Measurements from ENCODE around the gene ADD3. TPM values are rescaled to one million over a fixed set of nuclear protein-coding genes. Genes with fewer than 3 reads are reported as not detected.

ADD3 gene
- total RNA-seq, 1 donor, result 1,018 TPM

DNA sequence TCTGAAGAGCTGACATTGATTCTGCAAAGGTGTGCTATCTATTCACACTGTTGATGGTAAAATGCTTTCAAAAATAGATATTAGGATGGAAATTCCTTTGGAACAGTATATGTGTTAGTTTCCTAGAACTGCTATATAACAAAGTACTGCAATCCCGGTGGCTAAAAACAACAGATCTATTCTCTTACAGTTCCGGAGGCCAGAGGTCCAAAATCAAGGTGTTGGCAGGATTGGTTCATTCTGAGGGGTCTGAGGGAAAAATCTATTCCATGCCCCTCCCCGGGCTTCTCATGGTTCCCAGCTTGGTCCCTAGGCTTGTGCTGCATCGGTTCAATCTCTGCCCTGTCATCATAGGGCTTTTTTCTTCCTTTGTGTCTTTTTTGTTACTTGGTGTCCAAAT, 79.9 kb downstream of the ADD3 start:
- H3K4me2 ChIP-seq (ENCODE audit: insufficient read depth, low read length), result no peak overlapping the region
- no peak overlapping the region for H2AFZ ChIP-seq (ENCODE audit: low read length)
- peak; percentile 15 for DNase-seq (ENCODE audit: insufficient read length, low spot score, missing footprints)
- H4K20me1 ChIP-seq (ENCODE audit: insufficient read depth, low read length), result peaks cover 3% of the 10 kb centered on the region
- H3K4me3 ChIP-seq (ENCODE audit: insufficient read depth, low read length), result no peak overlapping the region
- H3K27ac ChIP-seq (ENCODE audit: low read depth, low read length), result no peak overlapping the region
- H3K9me3 ChIP-seq (ENCODE audit: low read depth, low read length), result no peaks in the 10 kb centered on the region
- H3K27me3 ChIP-seq (ENCODE audit: insufficient read depth, low read length), result no peaks in the 10 kb centered on the region
- H3K4me1 ChIP-seq (ENCODE audit: insufficient read depth, low read length), result peaks cover 11% of the 10 kb centered on the region
- no peaks in the 10 kb centered on the region for H3K36me3 ChIP-seq (ENCODE audit: insufficient read depth, low read length)
- peaks cover 38% of the 10 kb centered on the region for H3K79me2 ChIP-seq (ENCODE audit: insufficient read depth, low read length)
- TF ChIP-seq CTCF (IDR thresholded peaks at IDR 0.05; ENCODE audit: extremely low read depth, low read depth, low read length), result no peak

DNA sequence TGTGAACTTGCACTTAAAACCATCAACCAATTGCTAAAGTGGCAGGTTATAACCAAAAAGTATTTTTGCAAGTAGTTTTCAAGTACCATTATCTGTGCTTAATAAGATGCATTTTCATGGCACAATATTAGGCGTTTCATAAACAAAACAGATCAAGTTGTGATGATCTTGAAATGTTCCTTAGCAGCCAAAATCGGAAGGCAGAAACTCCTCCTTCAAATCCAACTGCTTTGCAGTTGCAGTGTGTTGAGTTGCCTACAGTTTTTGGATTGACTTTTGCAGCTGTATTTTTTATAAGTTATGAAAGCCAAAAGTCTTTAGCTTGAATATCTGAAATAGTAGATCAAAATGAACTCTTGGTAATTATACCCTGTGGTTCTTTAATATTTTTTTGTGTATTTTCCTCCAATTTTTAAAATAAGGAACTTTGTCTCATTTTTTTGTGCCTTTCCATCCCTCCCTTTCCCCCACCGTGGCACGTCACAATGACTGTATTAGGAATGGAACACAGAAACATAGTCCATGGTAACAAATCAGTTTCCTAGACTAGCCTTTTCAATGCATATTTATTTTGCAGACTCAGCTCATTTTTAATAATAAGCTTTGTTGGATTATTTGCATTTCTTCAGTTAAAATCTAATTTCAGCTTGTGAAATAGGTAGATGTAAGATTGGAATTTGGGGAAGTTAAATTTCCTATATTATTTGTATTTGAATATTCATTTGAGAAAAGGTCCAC, 80.8 kb downstream of the ADD3 start:
- no peak overlapping the region for H2AFZ ChIP-seq (ENCODE audit: low read length)
- peaks cover 35% of the 10 kb centered on the region for H3K79me2 ChIP-seq (ENCODE audit: insufficient read depth, low read length)
- no peak for DNase-seq (ENCODE audit: insufficient read length, low spot score, missing footprints)
- peaks cover 3% of the 10 kb centered on the region for H4K20me1 ChIP-seq (ENCODE audit: insufficient read depth, low read length)
- H3K27me3 ChIP-seq (ENCODE audit: insufficient read depth, low read length), result no peaks in the 10 kb centered on the region
- H3K9me3 ChIP-seq (ENCODE audit: low read depth, low read length), result no peaks in the 10 kb centered on the region
- no peak for TF ChIP-seq CTCF (IDR thresholded peaks at IDR 0.05; ENCODE audit: extremely low read depth, low read depth, low read length)
- H3K4me3 ChIP-seq (ENCODE audit: insufficient read depth, low read length), result no peak overlapping the region
- H3K4me1 ChIP-seq (ENCODE audit: insufficient read depth, low read length), result peaks cover 4% of the 10 kb centered on the region
- H3K4me2 ChIP-seq (ENCODE audit: insufficient read depth, low read length), result no peak overlapping the region
- no peaks in the 10 kb centered on the region for H3K36me3 ChIP-seq (ENCODE audit: insufficient read depth, low read length)
- no peak overlapping the region for H3K27ac ChIP-seq (ENCODE audit: low read depth, low read length)

GRCh38 chr10:110091830-110092229, 84.0 kb downstream of the ADD3 start:
- TF ChIP-seq CTCF (IDR thresholded peaks at IDR 0.05; ENCODE audit: extremely low read depth, low read depth, low read length), result no peak
- H3K27ac ChIP-seq (ENCODE audit: low read depth, low read length), result no peak overlapping the region
- DNase-seq (ENCODE audit: insufficient read length, low spot score, missing footprints), result no peak

DNA sequence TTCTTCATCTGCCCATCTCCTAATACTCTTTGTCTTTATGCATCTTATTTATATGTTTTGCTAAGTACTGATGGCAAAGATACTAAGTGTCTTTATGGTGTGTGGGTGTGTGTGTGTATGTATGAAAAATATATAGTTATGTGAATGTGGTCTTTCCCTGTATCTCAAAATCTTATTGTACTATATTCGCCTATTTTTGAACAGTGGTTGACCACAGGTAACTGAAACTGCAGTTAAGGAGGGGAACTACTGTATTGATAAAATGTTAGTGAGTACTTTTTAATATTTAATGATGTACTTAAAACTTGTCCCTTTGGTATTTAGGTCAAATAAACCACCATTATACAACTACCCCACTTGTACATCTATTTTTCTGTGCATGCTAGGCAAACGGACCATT, 85.9 kb downstream of the ADD3 start:
- Histone ChIP-seq H4K20me1 (ENCODE audit: insufficient read depth, low read length) (peaks cover 15% of the 10 kb centered on the region), H3K27ac (ENCODE audit: low read depth, low read length) (no peak overlapping the region), H3K27me3 (ENCODE audit: insufficient read depth, low read length) (no peaks in the 10 kb centered on the region), H3K36me3 (ENCODE audit: insufficient read depth, low read length) (no peaks in the 10 kb centered on the region), H3K4me1 (ENCODE audit: insufficient read depth, low read length) (no peaks in the 10 kb centered on the region), H3K4me2 (ENCODE audit: insufficient read depth, low read length) (no peak overlapping the region), H2AFZ (ENCODE audit: low read length) (no peak overlapping the region), H3K4me3 (ENCODE audit: insufficient read depth, low read length) (no peak overlapping the region), H3K9me3 (ENCODE audit: low read depth, low read length) (no peaks in the 10 kb centered on the region), H3K79me2 (ENCODE audit: insufficient read depth, low read length) (peaks cover 52% of the 10 kb centered on the region)
- no peak for DNase-seq (ENCODE audit: insufficient read length, low spot score, missing footprints)
- TF ChIP-seq CTCF (IDR thresholded peaks at IDR 0.05; ENCODE audit: extremely low read depth, low read depth, low read length), result no peak

More at GRCh38 chr10:110091830-110092229, 84.0 kb downstream of the ADD3 start:
- Histone ChIP-seq H3K79me2 (ENCODE audit: insufficient read depth, low read length) (peaks cover 46% of the 10 kb centered on the region), H3K9me3 (ENCODE audit: low read depth, low read length) (no peaks in the 10 kb centered on the region), H3K4me2 (ENCODE audit: insufficient read depth, low read length) (no peak overlapping the region), H4K20me1 (ENCODE audit: insufficient read depth, low read length) (peaks cover 9% of the 10 kb centered on the region), H2AFZ (ENCODE audit: low read length) (no peak overlapping the region), H3K27me3 (ENCODE audit: insufficient read depth, low read length) (no peaks in the 10 kb centered on the region), H3K4me3 (ENCODE audit: insufficient read depth, low read length) (no peak overlapping the region), H3K36me3 (ENCODE audit: insufficient read depth, low read length) (no peaks in the 10 kb centered on the region), H3K4me1 (ENCODE audit: insufficient read depth, low read length) (no peaks in the 10 kb centered on the region)
